Suprapubic skin (tissue), 4 donors: ENCODE data around the gene FRY. TPM values are rescaled to one million over a fixed set of nuclear protein-coding genes. Genes with fewer than 3 reads are reported as not detected.

Source experiments
- DNase-seq, 2 donors: peaks; one replicate each; pipeline ENCODE4 v3.0.0-alpha.2; 2019; ENCODE audit warnings: low spot score in 2 of 2
- H3K27ac ChIP-seq: fragments of 200-600 bp; sonication (generic); one replicate; pipeline ENCODE4 v1.5.1; 2019
- H3K27me3 ChIP-seq: fragments of 200-600 bp; sonication (generic); one replicate; pipeline ENCODE4 v1.5.1; 2019
- H3K36me3 ChIP-seq: fragments of 200-600 bp; sonication (generic); one replicate; pipeline ENCODE4 v1.5.1; 2019
- H3K4me1 ChIP-seq: fragments of 200-600 bp; sonication (generic); one replicate; pipeline ENCODE4 v1.5.1; 2019
- H3K4me3 ChIP-seq: fragments of 200-600 bp; sonication (generic); one replicate; pipeline ENCODE4 v1.5.1; 2019; ENCODE audit warnings: mild to moderate bottlenecking
- H3K9me3 ChIP-seq: fragments of 200-600 bp; sonication (generic); one replicate; pipeline ENCODE4 v1.5.1; 2019
- CTCF ChIP-seq, 2 donors: fragments of 200-600 bp in 1 of 2; fragments of 450-650 bp in 1 of 2; sonication (generic) in 1 of 2; IDR thresholded peaks; one replicate each; pipeline ENCODE4 v1.5.1; 2016 to 2019; ENCODE audit warnings: antibody characterized with exemption in 2 of 2, mild to moderate bottlenecking in 1 of 2, moderate library complexity in 1 of 2
- EP300 ChIP-seq: sonication (generic); formaldehyde crosslinking; IDR thresholded peaks from one replicate; pipeline ENCODE4 v1.6.1; 2017; ENCODE audit warnings: antibody characterized with exemption
- POLR2A ChIP-seq, 2 donors: fragments of 450-650 bp; IDR thresholded peaks; one replicate each; pipeline ENCODE4 v1.6.1; 2017; ENCODE audit warnings: antibody characterized with exemption in 2 of 2, mild to moderate bottlenecking in 2 of 2, moderate library complexity in 2 of 2
- POLR2AphosphoS5 ChIP-seq, 3 donors: sonication (generic); formaldehyde crosslinking; IDR thresholded peaks; one replicate each; pipeline ENCODE4 v1.6.1; 2017; ENCODE audit warnings: antibody characterized with exemption in 3 of 3
- WGBS: methylation state at CpG from one replicate; pipeline ENCODE4 v1.1.5; 2018; 5-methylcytosine and 5-hydroxymethylcytosine counted together
- total RNA-seq, 4 donors: library from RNA; depleted of rRNA; stranded (reverse); fragments of >200 nt; gene quantifications; one replicate each; pipeline ENCODE4 v1.1.0, GENCODE V29; 2016

Gene FRY
- total RNA-seq, 4 donors from 2014 or later: 22.5 to 39.6 (median 26.8) TPM

DNA sequence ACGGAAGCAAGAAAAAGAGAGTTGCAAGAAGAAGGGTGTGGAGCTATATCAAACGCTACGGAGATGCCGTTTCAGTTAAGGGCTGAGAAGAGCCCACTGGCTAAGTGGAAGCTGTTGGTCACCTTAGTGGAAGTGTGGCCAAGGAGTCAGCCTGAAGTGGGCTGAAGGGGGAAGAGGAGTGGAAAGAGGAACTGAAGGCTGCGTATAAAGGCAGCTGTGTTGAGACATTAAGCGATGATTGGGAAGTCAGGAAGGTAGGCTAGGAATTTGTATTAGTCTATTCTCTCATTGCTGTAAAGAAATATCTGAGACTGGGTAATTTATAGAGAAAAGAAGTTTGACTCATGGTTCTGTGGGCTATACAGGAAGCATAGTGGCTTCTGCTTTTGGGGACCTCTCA, 14.1 kb upstream of the FRY start:
- H3K4me1 ChIP-seq: no peaks in the 10 kb centered on the region
- no peak overlapping the region for H3K27ac ChIP-seq
- no peak overlapping the region for H3K4me3 ChIP-seq
- TF ChIP-seq CTCF (IDR thresholded peaks at IDR 0.05) (no peak), POLR2AphosphoS5 (IDR thresholded peaks at IDR 0.05) (no peak), POLR2A (IDR thresholded peaks at IDR 0.05) (no peak), EP300 (no peak)
- DNase-seq: no peak
- no peaks in the 10 kb centered on the region for H3K27me3 ChIP-seq
- 90% methylated on average over 6 of the region's 6 CpGs for WGBS
- H3K36me3 ChIP-seq: no peaks in the 10 kb centered on the region
- no peaks in the 10 kb centered on the region for H3K9me3 ChIP-seq

DNA sequence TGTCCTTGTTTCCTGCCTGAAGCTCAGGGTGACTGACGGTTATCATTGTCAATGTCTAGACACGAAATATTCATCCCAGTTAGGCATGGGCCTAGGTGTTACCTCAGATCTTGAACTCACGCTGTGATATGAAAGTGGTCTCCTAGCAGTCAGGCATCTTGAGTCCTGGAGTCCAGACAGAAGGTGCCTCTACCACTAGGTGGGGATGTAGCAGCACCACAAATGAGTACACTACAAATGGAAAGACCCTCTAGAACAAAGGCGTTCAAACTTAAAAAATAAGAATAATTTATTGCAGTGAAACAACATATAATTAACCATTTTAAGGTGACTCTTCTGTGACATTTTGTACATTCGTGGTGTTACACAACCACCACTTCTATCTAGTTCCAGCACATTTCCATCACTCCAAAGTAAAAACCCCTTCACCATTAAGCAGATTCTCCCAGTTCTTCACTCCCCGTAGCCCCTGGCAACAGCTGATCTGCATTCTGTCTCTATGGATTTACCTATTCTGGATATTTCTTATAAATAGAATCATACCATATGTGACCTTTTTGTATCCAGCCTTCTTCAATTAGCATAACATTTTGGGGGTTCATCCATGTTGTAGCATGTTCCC, 11.9 kb upstream of the FRY start:
- no peaks in the 10 kb centered on the region for H3K36me3 ChIP-seq
- WGBS: 45% methylated on average over 6 of the region's 6 CpGs
- no peak overlapping the region for H3K27ac ChIP-seq
- H3K9me3 ChIP-seq: no peaks in the 10 kb centered on the region
- DNase-seq: no peak
- TF ChIP-seq CTCF (IDR thresholded peaks at IDR 0.05): peak in 1 of 2 donors; percentile 43
- TF ChIP-seq POLR2AphosphoS5 (IDR thresholded peaks at IDR 0.05): no peak
- no peaks in the 10 kb centered on the region for H3K4me1 ChIP-seq
- H3K4me3 ChIP-seq: no peak overlapping the region
- H3K27me3 ChIP-seq: no peaks in the 10 kb centered on the region

DNA sequence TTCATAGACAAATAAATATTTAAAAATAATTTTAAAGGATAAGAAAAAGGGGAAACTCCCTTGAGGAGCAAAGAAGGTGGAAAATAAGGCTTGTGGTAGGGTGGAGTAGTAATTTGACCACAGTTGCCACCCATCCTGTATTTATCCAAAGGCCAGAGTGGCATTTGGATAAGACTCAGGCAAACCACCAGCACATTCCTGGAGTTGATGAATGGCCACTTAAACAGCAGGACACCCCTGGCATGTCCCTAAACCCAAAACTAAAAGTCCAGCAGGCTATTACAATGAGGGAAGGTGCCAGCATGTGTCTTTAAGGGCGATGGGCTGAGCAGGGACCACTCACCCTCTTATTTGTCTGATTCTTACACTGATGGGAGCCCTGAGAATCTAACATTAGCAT, 9.8 kb upstream of the FRY start:
- H3K4me3 ChIP-seq: no peak overlapping the region
- no peak for TF ChIP-seq POLR2AphosphoS5 (IDR thresholded peaks at IDR 0.05)
- TF ChIP-seq POLR2A (IDR thresholded peaks at IDR 0.05): no peak
- TF ChIP-seq EP300: no peak
- no peak for TF ChIP-seq CTCF (IDR thresholded peaks at IDR 0.05)
- no peaks in the 10 kb centered on the region for H3K4me1 ChIP-seq
- no peaks in the 10 kb centered on the region for H3K36me3 ChIP-seq
- no peaks in the 10 kb centered on the region for H3K9me3 ChIP-seq
- H3K27ac ChIP-seq: no peak overlapping the region
- no peaks in the 10 kb centered on the region for H3K27me3 ChIP-seq
- 91% methylated on average over 1 of the region's 1 CpG for WGBS
- no peak for DNase-seq

- no peak for TF ChIP-seq CTCF (IDR thresholded peaks at IDR 0.05)
- no peak for TF ChIP-seq EP300
- no peak for TF ChIP-seq POLR2AphosphoS5 (IDR thresholded peaks at IDR 0.05)
- TF ChIP-seq POLR2A (IDR thresholded peaks at IDR 0.05): no peak
- Histone ChIP-seq H3K36me3 (no peaks in the 10 kb centered on the region), H3K4me3 (no peak overlapping the region), H3K27ac (no peak overlapping the region), H3K4me1 (no peaks in the 10 kb centered on the region), H3K9me3 (no peaks in the 10 kb centered on the region), H3K27me3 (no peaks in the 10 kb centered on the region)
- DNase-seq: no peak
- 59% methylated on average over 4 of the region's 4 CpGs for WGBS
Measured at GRCh38 chr13:32022311-32022710, 9.3 kb upstream of the FRY start.

DNA sequence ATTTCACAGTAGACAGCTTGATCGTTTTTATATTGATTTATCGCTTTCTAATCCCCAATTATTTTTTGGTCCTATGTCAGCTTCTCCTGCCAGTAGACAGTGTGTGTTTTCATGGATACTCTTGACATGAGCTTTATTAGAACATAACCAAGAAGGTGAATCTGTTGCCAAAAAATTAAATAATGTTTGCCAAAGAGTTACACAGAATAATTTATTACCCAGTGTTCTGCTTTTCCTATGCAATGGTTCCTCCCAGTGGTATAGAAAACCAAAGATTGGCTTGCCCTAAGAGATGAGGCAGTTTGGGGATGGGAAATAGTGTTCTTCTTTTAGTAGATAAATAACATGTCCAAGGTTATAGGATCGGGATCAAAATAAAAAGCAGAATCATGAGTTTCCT, 8.5 kb upstream of the FRY start:
- TF ChIP-seq CTCF (IDR thresholded peaks at IDR 0.05): no peak
- TF ChIP-seq POLR2A (IDR thresholded peaks at IDR 0.05): no peak
- TF ChIP-seq POLR2AphosphoS5 (IDR thresholded peaks at IDR 0.05): no peak
- TF ChIP-seq EP300: no peak
- no peak for DNase-seq
- Histone ChIP-seq H3K36me3 (no peaks in the 10 kb centered on the region), H3K27me3 (no peaks in the 10 kb centered on the region), H3K4me1 (no peaks in the 10 kb centered on the region), H3K27ac (no peak overlapping the region), H3K9me3 (no peaks in the 10 kb centered on the region), H3K4me3 (no peak overlapping the region)
- 67% methylated on average over 3 of the region's 3 CpGs for WGBS
